T-helper 17 cell (primary cell): ENCODE data around the gene KAT6B. TPM values are rescaled to one million over a fixed set of nuclear protein-coding genes. Genes with fewer than 3 reads are reported as not detected.
"Not testable (repeated sequence)": the region's sequence is repeated elsewhere in the genome, so short reads cannot be mapped to it uniquely, and the experiment has no call there.

ENCODE experiments used
- ATAC-seq: fragments of 150-1000 bp; cut with Tn5 transposase; 2 replicates; pipeline ENCODE4 v1.10.0; 2021; ENCODE audit warnings: mild to moderate bottlenecking, moderate library complexity
- DNase-seq, 3 donors: peaks; one replicate each; pipeline versions ENCODE4 v3.0.0 to v3.0.0-alpha.2; 2020 to 2021
- H3K9me3 ChIP-seq: one replicate; pipeline ENCODE4 v1.7.0; 2013; ENCODE audit warnings: low read length, mild to moderate bottlenecking; ENCODE audit not compliant: control insufficient read depth, poor library complexity, severe bottlenecking
- H3K27ac Mint-ChIP-seq: one replicate; pipeline ENCODE4 v1.8.0; 2022; ENCODE audit warnings: mild to moderate bottlenecking, moderate library complexity, mixed read lengths
- H3K27me3 Mint-ChIP-seq: one replicate; pipeline ENCODE4 v1.8.0; 2022; ENCODE audit warnings: mixed read lengths
- H3K36me3 Mint-ChIP-seq: one replicate; pipeline ENCODE4 v1.8.0; 2022; ENCODE audit warnings: low read depth, mixed read lengths
- H3K4me1 Mint-ChIP-seq: one replicate; pipeline ENCODE4 v1.8.0; 2022; ENCODE audit warnings: mild to moderate bottlenecking, mixed read lengths
- H3K4me3 Mint-ChIP-seq: one replicate; pipeline ENCODE4 v1.8.0; 2022; ENCODE audit warnings: mild to moderate bottlenecking, moderate library complexity, mixed read lengths
- total RNA-seq, 4 donors: library from RNA in 2 of 4; stranded (reverse) in 2 of 4; gene quantifications; one replicate each; pipeline ENCODE4 v1.2.3 and lab custom pipeline; 2022 to 2026

The KAT6B gene
- total RNA-seq, 2 donors from 2014 or later = 81.9 to 84.6 TPM

DNA sequence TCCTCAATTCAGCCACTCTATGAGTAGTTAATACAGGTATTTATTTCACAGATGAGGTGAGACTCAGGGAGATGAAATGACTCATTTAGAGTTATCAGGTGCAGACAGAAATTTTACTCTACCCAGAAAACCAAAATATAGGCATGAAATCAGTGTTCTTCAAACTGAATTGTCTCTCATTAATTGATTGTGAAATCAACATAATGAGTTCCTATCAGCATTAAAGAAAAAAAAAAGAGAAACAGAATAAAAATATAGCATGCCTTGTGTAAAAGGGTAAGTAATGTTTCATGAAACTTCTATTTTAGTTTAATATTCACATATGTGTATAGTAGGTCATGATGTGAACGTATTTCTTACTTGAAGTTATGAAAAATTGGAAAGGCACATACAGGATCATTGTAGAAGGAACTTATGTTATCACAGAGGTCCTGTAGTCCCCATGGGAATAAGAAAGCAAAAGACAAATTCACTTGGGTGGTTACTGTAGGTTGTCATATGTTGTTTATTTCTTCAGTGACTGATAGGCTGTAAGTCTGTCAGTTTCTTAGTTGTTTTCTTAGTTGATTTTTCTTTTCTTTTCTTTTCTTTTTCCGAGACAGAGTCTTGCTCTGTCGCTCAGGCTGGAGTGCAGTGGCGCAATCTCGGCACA, 47.5 kb downstream of the KAT6B start:
- H3K27me3 Mint-ChIP-seq = no peaks in the 10 kb centered on the region
- DNase-seq = no peak
- no peaks in the 10 kb centered on the region for H3K36me3 Mint-ChIP-seq
- no peaks in the 10 kb centered on the region for H3K9me3 ChIP-seq
- peak overlapping the region; percentile 39 for H3K4me3 Mint-ChIP-seq
- peaks cover 43% of the 10 kb centered on the region for H3K4me1 Mint-ChIP-seq
- H3K27ac Mint-ChIP-seq = peak overlapping the region; percentile 66
- no peak for ATAC-seq

DNA sequence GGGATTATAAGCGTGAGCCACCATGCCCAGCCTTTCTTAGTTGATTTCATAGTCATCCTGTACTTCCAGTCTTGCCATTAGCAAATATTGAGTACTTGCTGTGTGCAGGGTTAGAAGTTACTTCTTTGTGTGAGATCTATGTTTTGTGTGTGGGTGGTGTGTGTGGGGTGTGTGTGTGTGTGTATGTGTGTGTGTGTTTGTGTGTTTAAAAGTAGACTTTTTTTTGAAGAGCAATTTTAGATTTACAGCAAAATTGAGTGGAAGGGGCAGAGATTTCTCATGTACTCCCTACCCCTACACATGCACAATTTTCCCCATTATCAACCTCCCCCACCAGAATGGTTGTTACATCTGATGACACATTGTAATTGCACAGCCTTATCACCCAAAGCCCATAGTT, 48.2 kb downstream of the KAT6B start:
- no peaks in the 10 kb centered on the region for H3K27me3 Mint-ChIP-seq
- H3K27ac Mint-ChIP-seq = no peak overlapping the region
- DNase-seq (no peak), ATAC-seq (no peak)
- no peaks in the 10 kb centered on the region for H3K9me3 ChIP-seq
- H3K36me3 Mint-ChIP-seq = no peaks in the 10 kb centered on the region
- no peak overlapping the region for H3K4me3 Mint-ChIP-seq
- H3K4me1 Mint-ChIP-seq = peaks cover 46% of the 10 kb centered on the region

DNA sequence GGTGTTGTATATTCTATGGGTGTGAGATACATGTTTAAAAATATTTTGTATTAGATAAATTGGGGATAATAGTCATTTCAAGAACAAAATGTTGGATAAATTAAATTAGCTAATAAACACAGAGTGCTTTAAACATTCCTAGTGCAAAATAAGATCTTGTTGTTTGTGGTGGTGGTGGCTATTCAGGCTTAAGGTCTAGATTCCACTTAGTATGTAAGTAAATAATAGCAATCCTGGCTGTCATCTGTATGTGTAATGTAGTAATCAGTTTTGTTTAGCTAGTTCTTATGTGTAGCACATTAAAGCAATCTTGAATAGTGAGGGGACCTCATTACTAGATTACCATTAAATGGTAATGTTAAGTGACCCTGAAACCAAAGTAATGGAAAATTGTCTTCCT, 48.7 kb downstream of the KAT6B start:
- Mint-ChIP-seq H3K27me3 (no peaks in the 10 kb centered on the region), H3K27ac (no peak overlapping the region), H3K4me1 (peaks cover 46% of the 10 kb centered on the region), H3K4me3 (no peak overlapping the region), H3K36me3 (peaks cover 1% of the 10 kb centered on the region)
- no peak for DNase-seq
- ATAC-seq = no peak
- no peaks in the 10 kb centered on the region for H3K9me3 ChIP-seq

DNA sequence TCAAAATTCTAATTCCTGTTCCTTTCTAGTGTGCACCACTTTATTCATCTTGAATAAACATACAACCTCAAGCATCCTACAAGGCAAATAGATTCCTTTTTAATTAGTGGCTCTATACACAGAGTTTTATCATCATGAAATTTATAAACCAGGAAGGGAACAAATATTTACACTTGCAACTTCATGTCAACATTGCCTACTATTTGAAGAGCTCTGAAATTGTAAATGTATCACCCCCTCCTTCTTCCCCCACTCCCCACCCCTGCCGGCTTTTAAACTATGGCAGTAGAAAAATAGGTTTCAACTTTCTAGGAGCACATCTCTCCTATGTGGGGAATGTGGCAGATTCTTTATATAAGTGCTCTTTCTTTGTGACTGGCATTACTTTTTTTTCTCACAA, 49.6 kb downstream of the KAT6B start:
- no peak for ATAC-seq
- Mint-ChIP-seq H3K27ac (peak overlapping the region; percentile 21), H3K36me3 (peaks cover 2% of the 10 kb centered on the region), H3K4me3 (no peak overlapping the region), H3K4me1 (peaks cover 45% of the 10 kb centered on the region), H3K27me3 (no peaks in the 10 kb centered on the region)
- no peak for DNase-seq
- no peaks in the 10 kb centered on the region for H3K9me3 ChIP-seq

DNA sequence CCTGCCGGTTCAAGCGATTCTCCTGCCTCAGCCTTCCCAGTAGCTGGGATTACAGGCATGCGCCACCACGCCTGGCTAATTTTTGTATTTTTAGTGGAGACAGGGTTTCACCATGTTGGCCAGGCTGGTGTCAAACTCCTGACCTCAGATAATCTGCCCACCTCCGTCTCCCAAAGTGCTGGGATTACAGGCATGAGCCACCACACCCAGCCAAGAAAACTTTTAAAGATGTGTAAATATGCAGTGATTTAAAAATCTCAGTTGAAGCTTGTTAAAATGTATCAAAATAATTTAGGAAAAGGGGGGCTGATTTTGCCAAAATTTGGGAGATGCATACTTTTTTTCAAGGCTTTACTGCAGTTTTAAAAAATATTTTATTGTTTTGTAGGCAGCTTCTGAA, 50.7 kb downstream of the KAT6B start:
- H3K4me1 Mint-ChIP-seq = peaks cover 42% of the 10 kb centered on the region
- H3K27ac Mint-ChIP-seq, ATAC-seq, H3K9me3 ChIP-seq, DNase-seq, H3K36me3 Mint-ChIP-seq, H3K27me3 Mint-ChIP-seq, H3K4me3 Mint-ChIP-seq: not testable (repeated sequence)

DNA sequence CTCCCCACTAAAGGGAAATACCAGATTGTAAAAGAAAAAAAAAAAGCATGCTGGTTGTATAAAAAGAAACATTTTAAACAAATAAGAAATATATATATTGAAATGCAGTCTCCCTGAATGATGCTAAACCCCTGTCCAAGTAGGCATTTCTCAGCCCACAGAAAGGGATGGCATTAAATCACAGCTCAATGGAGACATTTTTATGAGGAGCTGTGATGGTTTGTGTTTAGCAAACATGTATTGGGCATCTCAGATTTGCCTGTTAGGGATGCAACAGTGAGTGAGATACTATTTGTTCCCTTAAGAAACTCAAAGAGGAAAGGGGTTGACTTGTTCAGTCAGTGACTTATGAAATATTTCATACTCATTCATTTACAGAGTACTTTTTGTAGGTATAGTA, 51.5 kb downstream of the KAT6B start:
- ATAC-seq (no peak), DNase-seq (no peak)
- peaks cover 46% of the 10 kb centered on the region for H3K4me1 Mint-ChIP-seq
- H3K4me3 Mint-ChIP-seq = no peak overlapping the region
- peaks cover 2% of the 10 kb centered on the region for H3K36me3 Mint-ChIP-seq
- H3K27ac Mint-ChIP-seq = no peak overlapping the region
- no peaks in the 10 kb centered on the region for H3K9me3 ChIP-seq
- no peaks in the 10 kb centered on the region for H3K27me3 Mint-ChIP-seq

DNA sequence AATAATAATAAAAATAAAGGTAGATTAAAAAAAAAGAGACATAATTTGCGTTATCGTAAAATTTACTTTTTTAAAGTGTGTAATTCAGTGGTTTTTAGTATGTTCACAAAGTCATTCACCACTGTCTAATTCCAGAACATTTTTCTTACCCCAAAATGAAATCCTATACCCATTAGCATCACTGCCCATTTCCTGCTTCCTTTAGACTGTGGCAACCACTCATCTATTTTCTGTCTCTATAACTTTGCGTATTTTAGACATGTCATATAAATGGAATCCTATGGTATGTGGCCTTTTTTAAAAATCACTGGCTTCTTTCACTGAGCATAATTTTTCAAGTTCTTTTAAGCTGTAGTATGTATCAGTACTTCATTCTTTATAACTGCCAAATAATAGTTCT, 53.6 kb downstream of the KAT6B start:
- H3K27ac Mint-ChIP-seq = no peak overlapping the region
- no peak for ATAC-seq
- H3K9me3 ChIP-seq = no peaks in the 10 kb centered on the region
- no peaks in the 10 kb centered on the region for H3K27me3 Mint-ChIP-seq
- peaks cover 40% of the 10 kb centered on the region for H3K4me1 Mint-ChIP-seq
- H3K36me3 Mint-ChIP-seq = peaks cover 2% of the 10 kb centered on the region
- DNase-seq = no peak
- no peak overlapping the region for H3K4me3 Mint-ChIP-seq

DNA sequence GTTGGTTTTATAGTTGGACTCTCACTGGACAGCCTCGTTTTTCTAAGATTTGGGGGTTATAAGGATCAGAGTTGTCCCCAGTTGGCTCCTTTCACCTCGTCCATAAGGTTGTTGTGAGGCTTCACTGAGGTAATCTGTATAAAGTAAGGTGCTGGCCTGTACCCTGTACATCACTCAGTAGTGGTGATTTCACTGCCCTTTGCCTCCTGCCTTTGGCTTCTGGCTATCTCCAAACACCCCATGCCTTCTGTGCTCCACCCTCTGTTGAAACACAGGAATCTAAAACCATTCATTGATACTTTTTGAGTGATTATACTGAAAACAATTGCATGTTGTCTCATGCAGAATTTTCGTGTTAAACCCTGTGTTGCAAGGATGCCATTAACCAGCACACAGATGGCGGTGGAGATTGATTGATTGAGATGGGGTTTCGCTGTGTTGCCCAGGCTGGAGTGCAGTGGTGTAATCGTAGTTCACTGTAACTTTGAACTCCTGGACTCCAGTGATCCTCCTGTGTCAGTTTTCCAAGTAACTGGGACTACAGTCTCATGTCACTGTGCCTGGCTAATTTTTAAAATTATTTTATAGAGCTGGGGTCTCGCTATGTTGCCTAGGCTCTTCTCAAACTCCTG, 55.0 kb downstream of the KAT6B start:
- DNase-seq (no peak), ATAC-seq (no peak)
- H3K36me3 Mint-ChIP-seq = peaks cover 2% of the 10 kb centered on the region
- H3K27ac Mint-ChIP-seq = no peak overlapping the region
- H3K27me3 Mint-ChIP-seq = no peaks in the 10 kb centered on the region
- H3K9me3 ChIP-seq = no peaks in the 10 kb centered on the region
- no peak overlapping the region for H3K4me3 Mint-ChIP-seq
- peaks cover 32% of the 10 kb centered on the region for H3K4me1 Mint-ChIP-seq

DNA sequence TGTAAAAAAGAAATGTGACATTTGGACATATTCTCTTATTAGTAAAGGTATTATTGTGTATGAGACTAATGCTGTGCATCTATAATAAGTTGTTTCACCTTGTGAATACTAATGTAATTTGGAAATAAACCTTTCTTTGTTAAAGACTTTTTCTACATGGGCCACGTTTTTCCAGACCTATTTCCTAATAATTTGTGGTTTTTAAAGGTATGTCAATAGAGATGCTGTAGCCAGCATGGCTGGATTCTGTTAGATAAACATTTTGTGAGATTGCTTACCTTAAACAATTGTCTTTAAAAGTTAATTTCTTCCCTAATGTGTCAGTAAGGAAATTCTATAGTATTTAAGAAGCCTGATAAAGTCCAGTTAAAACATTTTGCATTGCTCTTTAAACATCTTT, 56.0 kb downstream of the KAT6B start:
- Mint-ChIP-seq H3K27ac (peak overlapping the region; percentile 59), H3K36me3 (peaks cover 2% of the 10 kb centered on the region), H3K4me1 (peaks cover 40% of the 10 kb centered on the region), H3K4me3 (no peak overlapping the region), H3K27me3 (no peaks in the 10 kb centered on the region)
- DNase-seq (no peak), ATAC-seq (no peak)
- H3K9me3 ChIP-seq = no peaks in the 10 kb centered on the region

DNA sequence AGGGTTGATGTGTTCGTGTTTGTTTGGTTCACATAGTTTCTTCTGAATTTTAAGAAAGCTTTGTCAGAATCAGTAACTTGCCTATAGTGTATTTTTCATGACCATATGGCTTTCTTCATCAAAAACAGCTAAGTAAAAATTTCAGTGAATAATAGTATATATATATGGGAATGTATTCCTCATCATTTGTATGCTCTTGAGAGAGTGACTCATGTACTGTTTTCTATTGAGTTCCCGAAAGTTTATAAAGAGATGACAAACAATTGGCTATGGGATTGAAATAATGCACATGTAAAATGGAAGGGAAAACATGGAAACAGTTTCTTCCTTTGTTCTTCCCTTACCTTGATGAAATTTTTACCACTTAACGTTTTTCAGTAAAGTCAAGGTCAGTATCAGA, 56.4 kb downstream of the KAT6B start:
- ATAC-seq (no peak), DNase-seq (no peak)
- peaks cover 2% of the 10 kb centered on the region for H3K36me3 Mint-ChIP-seq
- H3K27me3 Mint-ChIP-seq = no peaks in the 10 kb centered on the region
- H3K4me3 Mint-ChIP-seq = no peak overlapping the region
- H3K4me1 Mint-ChIP-seq = peaks cover 40% of the 10 kb centered on the region
- H3K9me3 ChIP-seq = no peaks in the 10 kb centered on the region
- peak overlapping the region; percentile 59 for H3K27ac Mint-ChIP-seq

DNA sequence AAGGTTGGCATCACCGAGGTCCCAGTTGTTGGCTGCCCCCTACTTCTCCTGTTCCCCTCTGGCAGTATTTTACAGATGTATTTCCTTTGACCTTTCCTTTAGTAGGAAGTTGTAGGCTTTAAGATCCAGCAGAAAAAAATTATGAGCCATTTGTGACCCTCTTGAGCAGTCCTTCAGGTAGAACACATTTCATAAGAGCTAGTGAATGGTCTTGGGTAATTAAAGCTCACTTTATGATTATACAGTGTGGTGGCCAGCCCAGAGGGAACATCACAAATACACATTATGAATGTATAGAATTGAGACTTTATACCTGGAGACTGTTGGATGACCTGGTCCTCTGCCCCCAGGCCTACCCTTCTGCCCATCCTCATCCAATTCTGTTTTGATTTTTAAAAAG, 57.0 kb downstream of the KAT6B start:
- Mint-ChIP-seq H3K4me1 (peaks cover 42% of the 10 kb centered on the region), H3K27me3 (no peaks in the 10 kb centered on the region), H3K36me3 (peaks cover 2% of the 10 kb centered on the region), H3K4me3 (no peak overlapping the region), H3K27ac (peak overlapping the region; percentile 59)
- ATAC-seq (no peak), DNase-seq (no peak)
- no peaks in the 10 kb centered on the region for H3K9me3 ChIP-seq

DNA sequence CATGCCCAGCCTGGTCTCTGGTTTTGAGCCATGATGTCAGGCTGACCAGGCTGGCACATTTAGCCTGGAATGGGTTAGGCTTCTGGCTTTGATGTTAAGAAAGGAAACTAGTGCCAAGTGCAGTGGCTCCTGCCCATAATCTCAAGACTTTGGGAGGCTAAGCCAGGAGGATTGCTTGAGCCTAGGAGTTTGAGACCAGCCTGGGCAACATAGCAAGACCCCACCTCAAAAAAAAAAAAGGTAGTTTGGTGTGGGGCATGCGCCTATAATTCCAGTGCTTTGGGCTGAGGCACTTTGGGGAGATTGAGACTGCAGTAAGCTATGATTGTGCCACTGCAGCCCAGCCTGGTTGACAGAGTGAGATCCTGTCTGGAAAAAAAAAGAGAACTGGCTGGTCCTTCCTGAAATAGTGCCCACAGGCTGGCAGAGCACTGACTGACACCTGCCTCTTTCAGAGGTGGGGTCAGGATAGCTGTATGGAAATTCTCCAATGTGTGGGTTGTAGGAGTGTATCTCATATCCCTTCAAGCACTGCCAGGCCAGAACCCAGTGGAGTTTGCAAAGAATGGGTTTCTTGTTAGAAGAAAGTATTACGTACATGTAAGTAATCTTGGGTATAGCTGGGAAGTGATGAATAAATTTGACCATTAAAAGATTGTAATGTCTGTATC, 61.3 kb downstream of the KAT6B start:
- H3K27ac Mint-ChIP-seq = no peak overlapping the region
- H3K36me3 Mint-ChIP-seq = no peaks in the 10 kb centered on the region
- H3K9me3 ChIP-seq = no peaks in the 10 kb centered on the region
- no peak overlapping the region for H3K4me3 Mint-ChIP-seq
- ATAC-seq (no peak), DNase-seq (no peak)
- no peaks in the 10 kb centered on the region for H3K27me3 Mint-ChIP-seq
- peaks cover 39% of the 10 kb centered on the region for H3K4me1 Mint-ChIP-seq

DNA sequence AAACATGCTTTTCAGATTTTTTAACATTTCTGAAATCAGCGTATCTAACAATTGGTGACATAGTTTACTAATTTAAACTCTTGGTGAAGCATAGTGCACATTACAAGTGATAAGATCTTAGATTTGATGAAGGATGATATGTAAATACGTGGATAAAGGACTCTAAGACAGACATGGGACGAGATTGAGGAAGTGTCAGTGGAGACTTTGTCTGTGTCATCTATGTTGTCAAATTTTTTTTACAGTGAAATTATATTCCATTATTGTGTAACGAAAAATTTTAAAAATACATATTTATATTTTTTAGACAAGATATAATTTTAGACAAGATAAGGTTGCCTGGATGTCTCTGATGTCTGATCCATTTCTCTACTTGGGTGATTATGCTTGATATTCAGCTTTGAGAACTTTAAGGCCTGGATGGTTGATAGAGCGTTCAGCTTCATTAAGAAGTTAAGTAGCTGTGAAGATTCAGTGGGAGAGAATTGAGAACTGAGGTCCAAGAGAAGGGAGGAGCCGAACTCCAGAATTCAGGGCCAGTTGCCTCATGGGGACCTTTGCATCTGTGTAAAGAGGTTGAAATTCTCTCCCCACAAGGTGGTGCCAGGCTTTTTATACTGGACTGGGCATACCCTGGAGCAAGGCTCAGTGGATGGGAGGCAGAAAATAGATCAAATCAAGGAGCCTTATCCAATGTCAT, 62.7 kb downstream of the KAT6B start:
- ATAC-seq = no peak
- Mint-ChIP-seq H3K27me3 (no peaks in the 10 kb centered on the region), H3K4me3 (no peak overlapping the region), H3K4me1 (peaks cover 35% of the 10 kb centered on the region), H3K27ac (peak overlapping the region; percentile 87), H3K36me3 (no peaks in the 10 kb centered on the region)
- H3K9me3 ChIP-seq = no peaks in the 10 kb centered on the region
- DNase-seq = no peak
